ENCODE results near the gene FAM200A. TPM values are rescaled to one million over a fixed set of nuclear protein-coding genes. Genes with fewer than 3 reads are reported as not detected.

The FAM200A gene
- total RNA-seq = 1 to 10 TPM; 2.1 to 3.8 (median 3.3) TPM

GRCh38 chr7:99551767-99552463 lies at the start of gene FAM200A:
Gene FAM200A, minus strand, starts transcription at chr7:99552114. Its CDS starts 3,707 bp downstream, at chr7:99548407.
- TF ChIP-seq, protein P1, sequence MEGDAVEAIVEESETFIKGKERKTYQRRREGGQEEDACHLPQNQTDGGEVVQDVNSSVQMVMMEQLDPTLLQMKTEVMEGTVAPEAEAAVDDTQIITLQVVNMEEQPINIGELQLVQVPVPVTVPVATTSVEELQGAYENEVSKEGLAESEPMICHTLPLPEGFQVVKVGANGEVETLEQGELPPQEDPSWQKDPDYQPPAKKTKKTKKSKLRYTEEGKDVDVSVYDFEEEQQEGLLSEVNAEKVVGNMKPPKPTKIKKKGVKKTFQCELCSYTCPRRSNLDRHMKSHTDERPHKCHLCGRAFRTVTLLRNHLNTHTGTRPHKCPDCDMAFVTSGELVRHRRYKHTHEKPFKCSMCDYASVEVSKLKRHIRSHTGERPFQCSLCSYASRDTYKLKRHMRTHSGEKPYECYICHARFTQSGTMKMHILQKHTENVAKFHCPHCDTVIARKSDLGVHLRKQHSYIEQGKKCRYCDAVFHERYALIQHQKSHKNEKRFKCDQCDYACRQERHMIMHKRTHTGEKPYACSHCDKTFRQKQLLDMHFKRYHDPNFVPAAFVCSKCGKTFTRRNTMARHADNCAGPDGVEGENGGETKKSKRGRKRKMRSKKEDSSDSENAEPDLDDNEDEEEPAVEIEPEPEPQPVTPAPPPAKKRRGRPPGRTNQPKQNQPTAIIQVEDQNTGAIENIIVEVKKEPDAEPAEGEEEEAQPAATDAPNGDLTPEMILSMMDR (IDR thresholded peaks at IDR 0.05) = no peak
- peak; percentile 61 for TF ChIP-seq POLR2A (IDR thresholded peaks at IDR 0.05; ENCODE audit: low read depth)
- no peak for TF ChIP-seq EP300 (IDR thresholded peaks at IDR 0.05)
- peak; percentile 96 for TF ChIP-seq POLR2AphosphoS5 (IDR thresholded peaks at IDR 0.05)
- under 1% methylated on average over 18 of the region's 37 CpGs for WGBS
- Histone ChIP-seq H3K4me3 (peak within 1 kb of the TSS; percentile 78 to 97 (median 86)), H3K9me3 (no peaks in the 10 kb centered on the region), H3K4me1 (peaks cover 16 to 38% (median 26%) of the 10 kb centered on the region in 4 donors), H3K27me3 (no peaks in the 10 kb centered on the region), H3K27ac (replicated peaks in 1 of 4) (peak within 1 kb of the TSS; percentile 87 to 89 (median 88)), H3K36me3 (peaks cover 15 to 56% (median 21%) of the 10 kb centered on the region in 4 donors)
- peak; percentile 95 for DNase-seq (ENCODE audit: extremely low spot score)
- intact Hi-C loops (cut with DNase I) = loop anchor here (5.0 kb wide), 1 partner anchor 50 kb away; the partner anchor contains the start of genes ZKSCAN5 and ZNF394

DNA sequence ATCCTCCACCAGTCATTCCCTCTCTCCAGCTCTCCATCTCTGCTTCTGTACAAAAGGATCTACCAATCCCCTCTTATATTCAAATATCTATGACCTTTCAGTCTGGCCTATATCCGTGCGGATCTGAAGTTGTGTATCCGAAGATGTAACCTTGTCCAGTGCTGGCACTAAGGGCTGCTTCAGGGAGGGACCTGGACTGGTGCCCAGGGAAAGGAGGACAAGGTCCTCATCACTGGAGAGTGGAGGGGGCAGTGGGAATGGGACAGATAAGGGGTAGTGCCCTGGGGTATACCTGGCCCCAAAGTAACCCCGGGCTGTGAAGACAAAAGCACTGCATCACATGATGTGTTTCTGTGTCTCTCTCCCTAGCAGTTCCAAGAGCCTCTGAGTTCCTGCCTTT lies 47.9 kb upstream of the FAM200A start:
- Histone ChIP-seq H3K4me3 (no peak overlapping the region), H3K36me3 (no peaks in the 10 kb centered on the region), H3K4me1 (no peaks in the 10 kb centered on the region), H3K27ac (replicated peaks in 1 of 4) (no peak overlapping the region), H3K27me3 (peaks cover 0 to 8% (median 0%) of the 10 kb centered on the region in 4 donors), H3K9me3 (no peaks in the 10 kb centered on the region)
- intact Hi-C loops (cut with DNase I) = no loop called here
- peak; percentile 83 for DNase-seq (ENCODE audit: extremely low spot score)
- WGBS = 73% methylated on average over 4 of the region's 4 CpGs
- TF ChIP-seq POLR2AphosphoS5 (IDR thresholded peaks at IDR 0.05) (no peak), EP300 (IDR thresholded peaks at IDR 0.05) (no peak), POLR2A (IDR thresholded peaks at IDR 0.05; ENCODE audit: low read depth) (no peak)
- TF ChIP-seq, protein P1 (IDR thresholded peaks at IDR 0.05) = no peak

GRCh38 chr7:99597762-99598501 lies 46.0 kb upstream of the FAM200A start, which contains the start of gene TMEM225B:
Gene TMEM225B, plus strand, starts transcription at chr7:99598267. Its CDS starts 6,122 bp downstream, at chr7:99604389.
- Histone ChIP-seq H3K27ac (replicated peaks in 1 of 4) (no peak within 1 kb of the TSS), H3K9me3 (no peaks in the 10 kb centered on the region), H3K27me3 (peaks cover 0 to 8% (median 0%) of the 10 kb centered on the region in 4 donors), H3K36me3 (no peaks in the 10 kb centered on the region), H3K4me1 (no peaks in the 10 kb centered on the region), H3K4me3 (no peak within 1 kb of the TSS)
- TF ChIP-seq EP300 (IDR thresholded peaks at IDR 0.05) = no peak
- TF ChIP-seq POLR2A (IDR thresholded peaks at IDR 0.05; ENCODE audit: low read depth) = no peak
- TF ChIP-seq POLR2AphosphoS5 (IDR thresholded peaks at IDR 0.05) = no peak
- TF ChIP-seq, protein P1 (IDR thresholded peaks at IDR 0.05) = no peak
- WGBS = 66% methylated on average over 24 of the region's 34 CpGs
- intact Hi-C loops (cut with DNase I) = no loop called here
- DNase-seq (ENCODE audit: extremely low spot score) = peak; percentile 55

- Histone ChIP-seq H3K27me3 (peaks cover 0 to 8% (median 0%) of the 10 kb centered on the region in 4 donors), H3K4me3 (no peak overlapping the region), H3K4me1 (no peaks in the 10 kb centered on the region), H3K36me3 (no peaks in the 10 kb centered on the region), H3K27ac (replicated peaks in 1 of 4) (no peak overlapping the region), H3K9me3 (no peaks in the 10 kb centered on the region)
- TF ChIP-seq POLR2A (IDR thresholded peaks at IDR 0.05; ENCODE audit: low read depth) = no peak
- TF ChIP-seq EP300 (IDR thresholded peaks at IDR 0.05) = no peak
- TF ChIP-seq POLR2AphosphoS5 (IDR thresholded peaks at IDR 0.05) = no peak
- TF ChIP-seq, protein P1 (IDR thresholded peaks at IDR 0.05) = no peak
- intact Hi-C loops (cut with DNase I) = no loop called here
- DNase-seq (ENCODE audit: extremely low spot score) = no peak
- WGBS = 97% methylated on average over 1 of the region's 1 CpG
These were observed 44.6 kb upstream of the FAM200A start for GRCh38 chr7:99596408-99596955.
